ENCODE results near the gene FRMD6.

GRCh38 chr14:51730098-51730497, 78.4 kb downstream of the FRMD6 start:
- TF ChIP-seq CTCF (IDR thresholded peaks at IDR 0.05) (no peak), POLR2A (IDR thresholded peaks at IDR 0.05) (no peak)

Data from uterus (tissue), 2 donors.